ENCODE measurements around the gene ULK3.
A peak's percentile ranks its signal among the peaks of the same experiment; 100 is the strongest.

Gene ULK3

GRCh38 chr15:74824976-74825375 is 18.0 kb downstream of the ULK3 start:
- H3K4me3 ChIP-seq (ENCODE audit: low read depth, low read length): no peak overlapping the region
- DNase-seq (ENCODE audit: low read depth): no peak
- TF ChIP-seq CTCF (IDR thresholded peaks at IDR 0.05; ENCODE audit: insufficient read depth, low read depth, low read length, missing control alignments): no peak

- TF ChIP-seq CTCF (IDR thresholded peaks at IDR 0.05; ENCODE audit: insufficient read depth, low read depth, low read length, missing control alignments): no peak
- no peak for DNase-seq (ENCODE audit: low read depth)
- H3K4me3 ChIP-seq (ENCODE audit: low read depth, low read length): no peak overlapping the region
Observed at GRCh38 chr15:74823324-74823723, 19.6 kb downstream of the ULK3 start.

- DNase-seq (ENCODE audit: low read depth): no peak
- no peak for TF ChIP-seq CTCF (IDR thresholded peaks at IDR 0.05; ENCODE audit: insufficient read depth, low read depth, low read length, missing control alignments)
- no peak overlapping the region for H3K4me3 ChIP-seq (ENCODE audit: low read depth, low read length)
Observed at GRCh38 chr15:74822233-74822632, 20.7 kb downstream of the ULK3 start.

GRCh38 chr15:74821790-74822158 is 21.2 kb downstream of the ULK3 start:
- no peak for DNase-seq (ENCODE audit: low read depth)
- no peak overlapping the region for H3K4me3 ChIP-seq (ENCODE audit: low read depth, low read length)
- no peak for TF ChIP-seq CTCF (IDR thresholded peaks at IDR 0.05; ENCODE audit: insufficient read depth, low read depth, low read length, missing control alignments)

GRCh38 chr15:74821091-74821789 is 21.7 kb downstream of the ULK3 start:
- peak; percentile 76 for DNase-seq (ENCODE audit: low read depth)
- TF ChIP-seq CTCF (IDR thresholded peaks at IDR 0.05; ENCODE audit: insufficient read depth, low read depth, low read length, missing control alignments): no peak
- no peak overlapping the region for H3K4me3 ChIP-seq (ENCODE audit: low read depth, low read length)

GRCh38 chr15:74820056-74820455 is 22.9 kb downstream of the ULK3 start:
- DNase-seq (ENCODE audit: low read depth): no peak
- no peak for TF ChIP-seq CTCF (IDR thresholded peaks at IDR 0.05; ENCODE audit: insufficient read depth, low read depth, low read length, missing control alignments)
- H3K4me3 ChIP-seq (ENCODE audit: low read depth, low read length): no peak overlapping the region

GRCh38 chr15:74817370-74817737 is 25.6 kb downstream of the ULK3 start:
- H3K4me3 ChIP-seq (ENCODE audit: low read depth, low read length): no peak overlapping the region
- TF ChIP-seq CTCF (IDR thresholded peaks at IDR 0.05; ENCODE audit: insufficient read depth, low read depth, low read length, missing control alignments): peak; percentile 45
- peak; percentile 50 for DNase-seq (ENCODE audit: low read depth)
